PC-9 (cell line): ENCODE results near the gene CMSS1. TPM values are rescaled to one million over a fixed set of nuclear protein-coding genes. Genes with fewer than 3 reads are reported as not detected.
A peak's percentile ranks its signal among the peaks of the same experiment; 100 is the strongest.

Experiments
- BruUV-seq: library from RNA; stranded (reverse); fragments of 400-500 nt; replicated peaks from 2 replicates; lab custom pipeline; 2021; lab: Mats Ljungman, UMichigan
- CTCF ChIA-PET: fragments of 300-600 bp; sonication (Branson Sonifier 250); formaldehyde crosslinking; loops from one replicate; lab custom pipeline; 2022; ENCODE audit warnings: antibody characterized with exemption; lab: Charles Lee
- POLR2A ChIA-PET: fragments of 300-600 bp; sonication (Branson Sonifier 250); formaldehyde crosslinking; loops from one replicate; lab custom pipeline; 2022; ENCODE audit warnings: antibody characterized with exemption; ENCODE audit not compliant: unreplicated experiment; lab: Charles Lee
- DNase-seq, 2 experiments: peaks; one replicate each; pipeline versions ENCODE4 v3.0.0 to v3.0.0-alpha.2; 2015 to 2022; ENCODE audit warnings: mixed read lengths in 1 of 2
- H2AFZ ChIP-seq: fragments of 200-600 bp; sonication (generic); 2 replicates; pipeline ENCODE4 v1.8.1; 2017; ENCODE audit warnings: antibody characterized with exemption
- H3F3A ChIP-seq: fragments of 200-600 bp; sonication (generic); 2 replicates; pipeline ENCODE4 v1.8.1; 2017; ENCODE audit warnings: antibody characterized with exemption, mild to moderate bottlenecking, low read depth; ENCODE audit not compliant: insufficient read depth
- H3K27ac ChIP-seq: fragments of 200-600 bp; sonication (generic); 2 replicates; pipeline ENCODE4 v1.6.1; 2016; ENCODE audit warnings: mixed run types
- H3K27me3 ChIP-seq: fragments of 200-600 bp; sonication (generic); 2 replicates; pipeline ENCODE4 v1.6.1; 2016; ENCODE audit warnings: low read depth, mixed run types; ENCODE audit not compliant: insufficient read depth
- H3K36me3 ChIP-seq: fragments of 200-600 bp; sonication (generic); 2 replicates; pipeline ENCODE4 v1.6.1; 2016; ENCODE audit warnings: low read depth, mixed run types
- H3K4me1 ChIP-seq: fragments of 200-600 bp; sonication (generic); replicated peaks from 2 replicates; pipeline ENCODE4 v1.6.1; 2016; ENCODE audit warnings: mixed run types; ENCODE audit not compliant: insufficient read depth
- H3K4me2 ChIP-seq: fragments of 200-600 bp; sonication (generic); 2 replicates; pipeline ENCODE4 v1.6.1; 2017; ENCODE audit warnings: mixed run types
- H3K4me3 ChIP-seq: fragments of 200-600 bp; sonication (generic); 2 replicates; pipeline ENCODE4 v1.6.1; 2016; ENCODE audit warnings: mixed run types
- H3K79me2 ChIP-seq: fragments of 200-600 bp; sonication (generic); 2 replicates; pipeline ENCODE4 v1.6.1; 2017; ENCODE audit warnings: low read depth, mixed run types
- H3K9me2 ChIP-seq: fragments of 200-600 bp; sonication (generic); 2 replicates; pipeline ENCODE4 v1.8.1; 2017; ENCODE audit warnings: mild to moderate bottlenecking; ENCODE audit not compliant: insufficient read depth
- H3K9me3 ChIP-seq: fragments of 200-600 bp; sonication (generic); 2 replicates; pipeline ENCODE4 v1.8.1; 2016; ENCODE audit warnings: low read depth; ENCODE audit not compliant: insufficient read depth
- H4K20me1 ChIP-seq: fragments of 200-600 bp; sonication (generic); 2 replicates; pipeline ENCODE4 v1.8.1; 2017; ENCODE audit not compliant: insufficient read depth
- CTCF ChIP-seq: fragments of 200-600 bp; sonication (generic); conservative IDR thresholded peaks from 2 replicates; pipeline ENCODE4 v1.6.1; 2017; ENCODE audit warnings: mixed run types, antibody characterized with exemption, mild to moderate bottlenecking, moderate library complexity
- EZH2 ChIP-seq: fragments of 200-600 bp; sonication (generic); IDR thresholded peaks from 2 replicates; pipeline ENCODE4 v1.8.0; 2017; ENCODE audit warnings: antibody characterized with exemption, low read depth
- intact Hi-C: fragments of 100-400 bp; cut with micrococcal nuclease; formaldehyde crosslinking; loops from one replicate; pipeline ENCODE4 v1.10.0; 2022; ENCODE audit not compliant: unreplicated experiment
- total RNA-seq: library from RNA; stranded (reverse); gene quantifications from 2 replicates; pipeline ENCODE4 v1.2.3, GENCODE V29; 2021

CMSS1 gene
- total RNA-seq, 1 experiment from 2014 or later = 98.9 TPM

GRCh38 chr3:99925584-99926230 lies 108.0 kb downstream of the CMSS1 start:
- TF ChIP-seq CTCF (no peak), EZH2 (no peak)

GRCh38 chr3:99927671-99928457 lies 110.2 kb downstream of the CMSS1 start:
- BruUV-seq = no TSS peak
- Histone ChIP-seq H3K27ac (no peak overlapping the region), H3F3A (peaks cover 16% of the 10 kb centered on the region), H3K9me2 (no peaks in the 10 kb centered on the region), H3K79me2 (no peaks in the 10 kb centered on the region), H3K4me3 (no peak overlapping the region), H3K4me2 (no peak overlapping the region), H3K4me1 (peaks cover 15% of the 10 kb centered on the region), H2AFZ (no peak overlapping the region), H4K20me1 (no peaks in the 10 kb centered on the region), H3K36me3 (0 out of 2 replicates have a peak, but pooled peaks cover 6% of the 10 kb centered on the region), H3K9me3 (no peaks in the 10 kb centered on the region; the same call in 1 of the 2 replicates), H3K27me3 (no peaks in the 10 kb centered on the region)
- CTCF ChIA-PET = no interaction called here
- TF ChIP-seq CTCF (no peak), EZH2 (no peak)
- intact Hi-C loops = no loop called here
- DNase-seq = no peak
- POLR2A ChIA-PET = no interaction called here

More at GRCh38 chr3:99925584-99926230, 108.0 kb downstream of the CMSS1 start:
- Histone ChIP-seq H3K4me2 (peak overlapping the region; percentile 31), H3K4me3 (no peak overlapping the region), H3K27me3 (no peaks in the 10 kb centered on the region), H3K36me3 (0 out of 2 replicates have a peak, but pooled peaks cover 6% of the 10 kb centered on the region), H3K4me1 (peaks cover 21% of the 10 kb centered on the region), H2AFZ (peak overlapping the region; percentile 3; the same call in 1 of the 2 replicates), H3K27ac (peak overlapping the region; percentile 46), H4K20me1 (no peaks in the 10 kb centered on the region), H3K79me2 (no peaks in the 10 kb centered on the region), H3K9me3 (no peaks in the 10 kb centered on the region; the same call in 1 of the 2 replicates), H3K9me2 (no peaks in the 10 kb centered on the region), H3F3A (peaks cover 16% of the 10 kb centered on the region)
- DNase-seq = peak; percentile 68 to 88
- BruUV-seq = TSS peak; percentile 34
- intact Hi-C loops = loop anchor here (1.0 kb wide), 1 partner anchor 15 kb away; no protein-coding TSS in a partner anchor
- POLR2A ChIA-PET = interaction anchor here (0.5 to 0.6 kb wide), 4 partner anchors 41 to 334 kb away, joined by 3 to 4 read pairs (median 3); no protein-coding TSS in a partner anchor
- CTCF ChIA-PET = interaction anchor here (0.5 to 1.1 kb wide), 5 partner anchors 11 to 537 kb away, joined by 3 to 11 read pairs (median 3); no protein-coding TSS in a partner anchor
